Skin epidermis (tissue), 12 donors: Measurements from ENCODE around the gene MATN1.

Experiments
- H3K27ac ChIP-seq, 21 experiments: fragments of 200-600 bp; sonication (generic) in 11 of 21; one replicate each; pipeline ENCODE4 v1.5.0; 2020; ENCODE audit warnings: mild to moderate bottlenecking in 3 of 21, inconsistent platforms in 2 of 21, moderate library complexity in 2 of 21
- H3K4me3 ChIP-seq, 7 experiments: fragments of 200-600 bp; sonication (generic) in 2 of 7; one replicate each; pipeline ENCODE4 v1.5.0; 2020; ENCODE audit warnings: inconsistent platforms in 2 of 7, mild to moderate bottlenecking in 2 of 7, moderate library complexity in 1 of 7

MATN1 gene

DNA sequence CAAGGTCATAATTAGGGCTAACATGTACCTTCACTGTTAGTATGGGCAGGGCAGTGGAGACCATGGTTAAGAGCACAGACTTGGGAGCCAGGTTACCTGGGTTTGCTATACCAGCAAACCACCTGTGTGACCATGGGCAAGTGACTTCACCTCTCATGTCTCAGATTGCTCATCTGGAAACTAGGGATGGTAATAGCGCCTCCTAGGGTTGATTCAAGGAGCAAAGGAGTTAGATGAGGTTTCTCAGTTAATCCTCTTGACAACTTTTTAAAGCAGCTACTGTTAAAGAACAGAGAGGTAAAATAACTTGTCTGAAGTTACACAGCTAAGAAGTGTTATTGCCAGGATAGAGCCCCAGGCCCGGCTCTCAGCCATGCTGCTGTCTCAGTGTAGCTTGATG, 790 bp upstream of the MATN1 start:
- H3K4me3 ChIP-seq = no peak overlapping the region

GRCh38 chr1:30721812-30722537, 1.4 kb downstream of the MATN1 start:
- H3K27ac ChIP-seq = no peak overlapping the region
- H3K4me3 ChIP-seq = no peak overlapping the region

More for the DNA sequence above, 790 bp upstream of the MATN1 start:
- H3K27ac ChIP-seq = no peak overlapping the region

GRCh38 chr1:30721341-30721793, 2.0 kb downstream of the MATN1 start:
- no peak overlapping the region for H3K4me3 ChIP-seq

DNA sequence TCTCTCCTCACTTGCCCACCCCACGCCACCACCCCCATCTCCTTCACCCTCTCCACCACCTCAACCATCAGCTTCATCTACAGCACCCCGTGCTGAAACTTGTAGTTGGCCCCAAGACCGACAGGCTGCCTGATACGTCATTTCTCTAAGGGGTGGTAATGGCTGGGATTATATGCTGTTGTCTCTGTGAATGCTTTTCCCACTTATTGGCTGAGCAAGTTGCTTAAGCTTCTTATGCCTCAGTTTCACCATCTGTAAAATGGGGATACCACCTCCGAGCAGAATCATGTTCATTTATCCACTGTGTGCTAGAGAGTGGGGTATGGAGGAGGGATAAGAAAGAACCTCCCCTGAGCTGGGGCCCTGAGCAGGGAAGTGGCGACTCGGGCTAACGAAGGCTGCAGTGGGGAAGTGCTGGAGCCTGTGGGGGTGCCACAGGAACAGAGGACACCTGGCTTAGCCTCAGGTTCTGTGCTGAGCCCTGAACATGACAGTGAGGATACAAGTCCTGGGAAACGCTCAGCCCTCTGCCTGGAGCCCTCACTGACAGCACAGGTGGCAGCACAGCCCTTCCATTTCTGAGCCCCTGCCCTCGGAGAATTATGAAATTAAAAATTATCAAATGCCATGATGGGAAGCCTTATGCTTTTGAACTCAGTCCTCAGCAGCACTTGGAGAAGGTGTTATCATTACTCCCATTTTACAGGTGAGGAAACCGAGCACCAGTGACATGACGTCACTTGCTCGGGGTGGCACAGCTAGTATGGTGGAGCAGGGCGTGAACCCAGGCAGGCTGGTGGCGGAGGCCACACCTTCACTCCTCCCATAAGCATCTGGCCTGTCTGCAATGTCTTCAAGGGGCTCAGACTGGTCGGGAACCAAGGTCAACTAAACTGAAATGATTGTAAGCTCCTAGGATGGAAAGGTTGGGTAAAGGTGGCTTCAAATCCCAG, 2.8 kb downstream of the MATN1 start:
- no peak overlapping the region for H3K27ac ChIP-seq
- H3K4me3 ChIP-seq = no peak overlapping the region

More at GRCh38 chr1:30721341-30721793, 2.0 kb downstream of the MATN1 start:
- no peak overlapping the region for H3K27ac ChIP-seq

DNA sequence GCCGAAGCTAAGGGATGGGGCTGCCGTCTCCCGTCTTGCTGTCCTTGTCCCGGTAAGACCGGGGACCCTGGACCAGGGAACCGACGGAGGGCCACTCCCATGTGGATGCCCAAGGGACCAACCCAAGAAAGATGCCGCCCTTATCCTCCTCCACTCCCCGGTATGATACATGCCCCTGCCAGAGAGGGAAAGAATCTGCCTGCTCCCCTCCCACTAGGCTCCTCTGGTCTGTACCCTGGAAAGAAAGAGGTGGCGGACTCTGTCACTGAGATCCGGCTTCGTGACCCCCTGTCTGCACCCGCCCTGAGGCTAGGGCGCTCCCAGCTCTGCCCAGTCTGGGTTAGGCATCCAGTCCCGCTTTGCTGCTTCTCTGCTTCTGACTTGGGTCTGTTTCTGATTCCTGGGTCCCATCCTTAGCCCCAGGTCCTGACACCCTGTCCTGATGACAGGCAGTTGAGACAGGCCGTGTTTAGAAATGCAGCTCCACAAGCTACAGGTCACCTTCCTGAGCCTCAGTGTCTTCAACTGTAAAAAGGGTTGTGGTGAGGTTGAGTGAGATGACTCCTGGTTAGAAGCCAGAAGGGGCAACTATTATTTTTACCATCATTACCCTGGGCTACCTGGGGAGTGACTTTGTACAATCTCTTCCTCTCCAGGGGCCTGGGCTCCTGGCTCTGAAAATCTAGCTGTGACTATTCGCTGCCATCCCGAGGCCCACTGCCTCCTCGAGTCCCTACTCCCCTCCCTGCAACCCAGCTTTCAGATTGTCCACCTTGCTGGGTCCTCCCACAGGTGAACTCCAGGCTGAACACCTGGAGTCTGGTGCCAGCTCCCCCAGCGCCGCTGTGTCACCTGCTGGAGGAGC, 3.7 kb downstream of the MATN1 start:
- peak overlapping the region; percentile 46 to 68 (median 57) for H3K4me3 ChIP-seq
- H3K27ac ChIP-seq = peak overlapping the region in 17 of 21 experiments; percentile 76 to 99 (median 96)

GRCh38 chr1:30718636-30719405, 4.6 kb downstream of the MATN1 start:
- Histone ChIP-seq H3K27ac (peak overlapping the region; percentile 76 to 99 (median 96)), H3K4me3 (peak overlapping the region; percentile 46 to 68 (median 57))

GRCh38 chr1:30718091-30718635, 5.2 kb downstream of the MATN1 start:
- Histone ChIP-seq H3K27ac (peak overlapping the region in 15 of 21 experiments; percentile 26 to 99 (median 85)), H3K4me3 (peak overlapping the region in 6 of 7 experiments; percentile 13 to 57 (median 33))

DNA sequence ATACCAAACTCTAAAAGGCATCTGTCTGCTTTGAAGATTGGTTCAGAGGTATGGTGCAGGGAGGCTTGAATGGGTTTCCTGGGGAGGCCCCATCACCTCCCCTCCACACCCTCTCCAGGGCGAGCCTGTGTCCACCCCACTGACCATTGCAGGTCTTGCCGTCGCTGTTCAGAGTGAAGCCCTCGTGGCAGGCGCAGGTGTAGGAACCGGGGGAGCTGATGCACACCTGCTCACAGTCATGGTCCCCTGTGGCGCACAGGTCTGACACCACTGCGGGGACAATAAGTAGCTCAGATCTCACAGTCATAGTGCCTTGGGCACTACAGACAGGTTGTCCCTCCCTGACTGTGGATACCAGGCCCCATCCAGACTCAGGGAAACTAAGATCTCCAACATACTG, 6.7 kb downstream of the MATN1 start:
- H3K4me3 ChIP-seq = no peak overlapping the region
- no peak overlapping the region for H3K27ac ChIP-seq

- Histone ChIP-seq H3K4me3 (no peak overlapping the region), H3K27ac (no peak overlapping the region)
Observed at GRCh38 chr1:30715886-30716285, 7.5 kb downstream of the MATN1 start.

DNA sequence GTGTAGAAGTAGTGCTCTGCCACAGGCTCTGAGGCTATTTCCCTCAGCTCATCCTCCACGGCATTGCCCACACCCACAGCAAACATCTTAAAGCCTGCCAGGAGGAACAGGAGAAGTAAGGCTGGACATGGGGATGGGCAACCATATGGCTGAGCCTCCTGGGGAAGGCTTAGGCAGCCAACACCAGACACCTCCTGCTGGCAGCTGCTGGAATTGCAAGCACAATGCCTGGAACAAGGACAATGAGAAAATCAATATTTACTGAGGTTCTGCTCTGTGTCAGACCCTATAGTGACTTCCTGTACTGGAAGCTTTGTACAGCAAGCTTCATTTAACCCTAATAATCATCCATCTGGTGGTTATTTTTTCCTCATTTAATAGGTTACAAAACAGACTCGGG, 8.2 kb downstream of the MATN1 start:
- no peak overlapping the region for H3K27ac ChIP-seq
- H3K4me3 ChIP-seq = no peak overlapping the region

GRCh38 chr1:30714536-30715090, 8.8 kb downstream of the MATN1 start:
- Histone ChIP-seq H3K27ac (peak overlapping the region in 1 of 21 experiments; percentile 17), H3K4me3 (no peak overlapping the region)

DNA sequence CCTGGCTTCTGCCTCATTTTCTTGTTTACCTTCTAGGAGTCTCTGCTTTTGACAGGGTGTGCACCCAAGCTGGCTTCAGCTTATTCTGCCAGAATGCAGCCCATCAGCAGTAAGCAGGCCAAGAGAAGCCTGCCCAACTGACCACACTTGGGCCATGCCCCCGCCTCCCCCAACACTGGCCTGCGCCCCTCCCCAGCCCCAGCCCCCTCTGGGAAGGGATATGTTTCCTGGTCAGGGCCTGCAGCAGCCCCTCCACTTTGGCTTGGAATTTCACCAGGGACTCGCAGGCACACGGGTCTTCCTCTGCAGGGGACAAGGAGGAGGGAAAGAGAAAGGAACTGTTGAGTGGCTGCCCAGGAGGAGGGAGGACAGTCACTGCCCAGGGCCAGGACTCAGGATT, 9.4 kb downstream of the MATN1 start:
- H3K27ac ChIP-seq = peak overlapping the region in 4 of 21 experiments; percentile 17 to 35 (median 20)

GRCh38 chr1:30713311-30713710, 10.1 kb downstream of the MATN1 start:
- peak overlapping the region in 2 of 21 experiments; percentile 18 to 35 for H3K27ac ChIP-seq
- no peak overlapping the region for H3K4me3 ChIP-seq

More for the DNA sequence above, 9.4 kb downstream of the MATN1 start:
- H3K4me3 ChIP-seq = no peak overlapping the region

GRCh38 chr1:30712583-30712982, 10.8 kb downstream of the MATN1 start:
- no peak overlapping the region for H3K27ac ChIP-seq

DNA sequence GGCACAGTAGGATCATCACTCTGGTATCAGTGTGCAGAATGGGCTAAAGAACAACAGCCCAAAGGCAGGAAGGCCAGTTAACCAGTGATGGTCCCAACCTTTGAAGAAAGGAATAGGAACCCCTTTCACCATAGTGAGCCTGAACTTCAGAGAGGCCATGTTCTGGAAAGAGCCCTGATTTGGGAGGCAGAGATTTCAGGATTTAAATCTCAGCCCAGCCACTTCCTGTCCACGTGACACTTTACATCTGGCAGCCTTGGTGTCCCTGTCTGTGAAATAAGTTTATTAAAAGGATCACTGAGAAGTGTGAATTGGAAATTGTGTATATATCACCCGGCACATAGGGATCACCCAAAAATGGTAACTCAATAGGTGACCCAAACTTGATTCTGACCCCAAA, 13.0 kb downstream of the MATN1 start:
- no peak overlapping the region for H3K4me3 ChIP-seq
- no peak overlapping the region for H3K27ac ChIP-seq

More at GRCh38 chr1:30712583-30712982, 10.8 kb downstream of the MATN1 start:
- no peak overlapping the region for H3K4me3 ChIP-seq

DNA sequence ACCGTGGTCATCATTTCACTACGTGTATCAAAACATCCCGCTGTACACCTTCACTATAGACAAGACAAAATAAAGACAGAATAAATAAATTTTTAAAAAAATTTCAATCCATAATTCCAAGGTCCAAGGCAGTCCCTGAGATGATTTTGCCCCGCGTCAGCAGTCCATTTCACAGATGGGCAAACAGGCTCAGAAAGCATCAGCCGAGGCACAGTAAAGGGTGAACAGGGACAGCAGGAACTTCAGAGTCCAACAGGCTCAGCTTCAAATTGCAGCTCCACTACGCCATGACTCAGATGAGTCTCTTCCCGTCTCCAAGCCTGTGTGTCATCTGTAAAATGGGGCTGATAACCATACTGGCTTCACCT, 15.0 kb downstream of the MATN1 start:
- Histone ChIP-seq H3K4me3 (no peak overlapping the region), H3K27ac (no peak overlapping the region)

GRCh38 chr1:30707412-30708360, 15.7 kb downstream of the MATN1 start:
- Histone ChIP-seq H3K27ac (peak overlapping the region in 1 of 21 experiments; percentile 16), H3K4me3 (no peak overlapping the region)
